H54 (cell line): ENCODE results near the gene TM7SF3.
"Not testable (repeated sequence)": the region's sequence is repeated elsewhere in the genome, so short reads cannot be mapped to it uniquely, and the experiment has no call there.

Source experiments
- DNase-seq: peaks from one replicate; pipeline ENCODE4 v3.0.0; 2011; ENCODE audit warnings: low spot score, mixed read lengths; ENCODE audit not compliant: insufficient read length
- FAIRE-seq: peaks from 3 replicates; lab custom pipeline; 2011; peaks lifted over from hg19 to GRCh38; lab: Jason Lieb, UNC
- POLR2A ChIP-seq: IDR thresholded peaks from 2 replicates; pipeline ENCODE4 v1.6.1; 2011; ENCODE audit warnings: low read depth, mild to moderate bottlenecking, low read length

TM7SF3 gene

GRCh38 chr12:26979733-26980132 is 34.5 kb downstream of the TM7SF3 start:
- no peak for TF ChIP-seq POLR2A
- FAIRE-seq (no peak), DNase-seq (no peak)

DNA sequence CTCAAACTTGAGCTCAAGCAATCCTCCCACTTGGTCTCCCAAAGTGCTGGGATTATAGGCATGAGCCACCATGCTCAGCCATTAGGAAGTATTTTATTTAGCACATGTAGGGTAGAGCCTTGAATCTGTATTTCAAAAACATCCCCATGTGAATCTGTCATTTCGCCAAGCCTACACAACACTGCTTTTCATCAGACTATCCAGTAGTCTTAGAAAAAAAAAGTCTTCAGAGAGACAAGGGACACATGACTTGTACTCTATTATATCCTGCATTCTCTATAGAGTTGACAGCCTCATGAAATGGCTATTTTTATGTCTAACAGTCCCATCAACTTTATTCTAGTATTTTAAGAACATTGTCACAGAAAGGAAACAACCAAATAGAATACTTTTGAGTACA is 35.4 kb downstream of the TM7SF3 start:
- DNase-seq: no peak
- no peak for TF ChIP-seq POLR2A
- FAIRE-seq: no peak

DNA sequence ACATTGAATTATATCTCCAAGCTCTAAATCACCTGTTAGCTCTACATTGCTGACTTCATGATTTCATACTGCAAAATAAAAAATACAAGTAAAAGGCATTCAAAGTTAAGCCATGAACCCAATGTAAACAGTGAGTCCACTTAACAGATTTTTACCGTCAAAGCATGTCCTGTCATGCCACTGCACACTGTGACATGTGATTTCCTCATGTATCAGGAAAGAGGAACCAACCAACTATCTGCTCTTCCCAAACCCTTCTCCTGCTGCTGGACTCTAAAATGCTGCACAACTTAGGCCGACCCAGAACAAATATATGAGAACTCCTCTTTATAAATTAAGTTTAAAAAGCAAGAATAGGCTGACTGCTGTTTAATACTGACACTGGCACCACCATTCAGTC is 37.5 kb downstream of the TM7SF3 start:
- no peak for DNase-seq
- FAIRE-seq: no peak
- TF ChIP-seq POLR2A: no peak

GRCh38 chr12:26971963-26972362 is 42.2 kb downstream of the TM7SF3 start:
- no peak for TF ChIP-seq POLR2A
- FAIRE-seq: no peak
- DNase-seq: no peak

GRCh38 chr12:26970136-26970535 is 44.0 kb downstream of the TM7SF3 start:
- DNase-seq (no peak), FAIRE-seq (no peak)

DNA sequence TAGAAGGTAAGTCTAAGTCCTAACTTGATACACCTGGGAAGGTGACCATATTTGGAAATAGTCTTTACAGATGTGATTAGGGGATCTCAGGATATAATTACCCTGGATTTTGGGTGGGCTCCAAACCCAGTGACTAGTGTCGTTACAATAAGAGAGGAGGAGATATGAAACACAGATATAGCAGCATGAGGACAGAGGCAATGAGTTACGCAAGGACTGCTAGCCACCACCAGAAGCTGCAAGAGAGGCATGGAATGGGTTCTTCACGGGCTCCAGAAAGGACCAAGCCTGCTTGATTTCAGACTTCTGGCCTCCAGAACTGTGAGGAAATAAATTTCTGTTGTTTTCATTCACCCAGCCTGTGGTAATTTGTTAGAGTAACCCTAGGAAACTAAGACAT is 47.3 kb downstream of the TM7SF3 start:
- FAIRE-seq: no peak
- DNase-seq: no peak
- no peak for TF ChIP-seq POLR2A

More at GRCh38 chr12:26970136-26970535, 44.0 kb downstream of the TM7SF3 start:
- no peak for TF ChIP-seq POLR2A

DNA sequence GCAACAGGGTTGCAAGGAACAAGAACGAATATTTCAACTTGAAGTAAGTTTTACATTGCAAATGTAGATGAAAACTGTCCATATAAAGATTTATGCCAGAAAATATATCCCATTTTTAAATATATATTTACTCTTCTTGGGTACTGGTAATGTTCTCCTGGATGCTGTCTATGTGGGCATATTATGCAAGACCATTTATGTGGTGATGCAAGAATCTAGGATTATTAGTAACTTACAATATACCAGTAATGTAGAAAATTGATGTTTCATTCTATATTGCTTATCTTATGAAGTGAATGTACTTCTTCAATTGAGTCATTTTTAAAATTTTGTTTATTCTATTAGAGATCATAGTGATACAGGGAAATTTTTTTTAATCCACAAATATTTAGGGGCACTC is 50.8 kb downstream of the TM7SF3 start:
- no peak for DNase-seq
- FAIRE-seq: no peak

DNA sequence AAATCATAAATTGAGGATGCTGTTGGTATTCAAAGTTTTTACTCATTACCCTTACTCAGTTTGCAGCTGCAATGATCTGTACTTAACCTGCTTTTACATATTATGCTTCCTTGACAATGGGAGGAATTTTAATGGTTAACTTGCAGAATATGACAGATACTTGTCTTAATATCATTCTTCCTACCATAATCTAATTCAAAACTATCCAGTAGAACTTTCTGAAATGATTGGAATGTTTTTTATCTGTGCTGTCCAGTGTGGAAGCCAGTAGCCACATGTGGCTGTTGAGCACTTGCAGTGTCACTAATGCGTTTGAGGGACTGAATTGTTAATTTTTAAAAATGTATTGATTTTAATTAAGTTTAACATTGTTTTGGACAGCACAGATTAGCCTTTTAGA is 52.4 kb downstream of the TM7SF3 start:
- no peak for DNase-seq
- FAIRE-seq: no peak
- TF ChIP-seq POLR2A: no peak

More for the DNA sequence above, 50.8 kb downstream of the TM7SF3 start:
- no peak for TF ChIP-seq POLR2A

DNA sequence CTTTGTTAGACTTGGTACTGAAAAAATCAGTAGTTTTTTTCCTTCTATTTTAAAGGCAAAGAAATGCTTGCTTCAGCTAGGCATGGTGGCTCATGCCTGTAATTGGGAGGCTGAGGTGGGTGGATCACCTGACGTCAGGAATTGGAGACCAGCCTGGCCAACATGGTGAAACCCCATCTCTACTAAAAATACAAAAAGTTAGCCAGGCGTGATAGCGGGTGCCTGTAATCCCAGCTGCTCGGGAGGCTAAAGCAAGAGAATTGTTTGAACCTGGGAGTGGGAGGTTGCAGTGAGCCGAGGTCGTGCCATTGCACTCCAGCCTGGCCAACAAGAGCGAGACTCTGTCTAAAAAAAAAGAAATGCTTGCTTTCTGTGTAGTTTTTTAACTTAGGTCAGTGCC is 52.8 kb downstream of the TM7SF3 start:
- FAIRE-seq, DNase-seq: not testable (repeated sequence)

GRCh38 chr12:26954027-26954426 is 60.2 kb downstream of the TM7SF3 start:
- FAIRE-seq (no peak), DNase-seq (no peak)
- no peak for TF ChIP-seq POLR2A

GRCh38 chr12:26953447-26953846 is 60.7 kb downstream of the TM7SF3 start:
- TF ChIP-seq POLR2A: no peak
- DNase-seq: no peak
- no peak for FAIRE-seq

GRCh38 chr12:26948309-26948708 is 65.9 kb downstream of the TM7SF3 start:
- FAIRE-seq: no peak
- DNase-seq: no peak
- no peak for TF ChIP-seq POLR2A

DNA sequence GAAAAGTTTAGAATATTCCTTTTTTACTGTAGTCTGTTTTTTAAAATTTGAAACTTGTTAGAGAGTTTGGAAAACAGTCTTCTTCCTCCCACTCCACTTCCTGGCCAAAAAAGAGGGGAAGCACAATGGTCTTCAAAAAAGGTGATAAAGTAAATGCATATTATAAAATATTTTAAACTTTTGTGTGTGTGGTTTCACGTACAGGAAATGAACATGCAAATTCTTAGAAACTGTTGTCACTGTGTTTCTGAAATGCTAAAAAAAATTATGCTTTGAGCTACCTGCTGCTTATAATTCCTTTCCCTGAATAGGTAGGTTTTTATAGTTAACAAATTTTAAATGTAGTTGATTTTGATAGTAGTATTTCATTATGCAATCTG is 73.0 kb downstream of the TM7SF3 start:
- TF ChIP-seq POLR2A: no peak
- FAIRE-seq (no peak), DNase-seq (no peak)

- DNase-seq: no peak
- FAIRE-seq: no peak
Observed at GRCh38 chr12:26940516-26941214, 73.5 kb downstream of the TM7SF3 start.

DNA sequence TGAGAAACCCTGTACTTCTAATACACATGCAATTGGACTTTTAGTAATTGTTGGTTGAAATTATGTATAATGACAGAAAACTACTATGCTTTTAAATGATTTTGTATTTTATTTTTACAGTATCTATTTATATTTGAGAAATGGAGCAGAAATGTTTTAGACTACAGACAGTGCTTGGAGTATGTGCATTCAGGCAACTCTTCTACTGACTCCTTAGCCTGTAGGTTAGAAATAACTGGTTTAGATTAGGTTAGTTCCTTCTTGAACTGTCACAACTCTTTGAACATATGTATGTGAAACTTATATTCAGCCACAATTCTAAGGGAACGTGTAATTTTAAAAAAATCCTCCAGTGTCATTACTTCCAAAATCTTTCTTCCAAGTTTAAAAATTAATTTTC is 74.2 kb downstream of the TM7SF3 start:
- TF ChIP-seq POLR2A: no peak
- FAIRE-seq: no peak
- no peak for DNase-seq

More at GRCh38 chr12:26940516-26941214, 73.5 kb downstream of the TM7SF3 start:
- TF ChIP-seq POLR2A: no peak

DNA sequence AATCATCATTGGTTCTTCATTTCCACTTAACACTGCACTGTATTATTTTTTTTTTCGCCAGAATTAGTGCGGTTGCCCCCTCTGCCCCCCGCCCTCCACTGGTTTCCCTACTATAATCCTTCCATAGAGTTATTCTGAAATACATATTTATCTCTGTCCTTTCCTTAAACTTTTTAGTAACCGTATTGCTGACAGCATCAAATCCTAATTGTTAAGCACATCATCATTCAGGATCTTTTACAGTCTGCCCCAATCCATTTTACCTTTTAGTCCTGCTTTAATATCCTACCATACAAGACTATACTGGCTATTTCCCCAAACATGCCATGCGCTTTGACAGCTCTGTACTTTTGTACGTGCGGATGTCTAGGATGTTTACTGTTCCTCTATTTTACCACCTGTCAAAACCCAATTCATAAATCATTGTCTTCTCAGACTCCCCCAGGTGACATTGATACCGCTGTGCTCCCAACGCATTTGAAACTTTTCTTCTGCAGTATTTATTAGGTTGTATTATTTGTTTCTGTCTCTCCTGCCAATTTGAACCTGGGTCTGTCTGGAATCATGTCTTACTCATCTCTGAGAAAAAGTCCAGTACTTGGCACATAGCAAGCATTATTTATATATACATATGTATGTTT is 74.9 kb downstream of the TM7SF3 start:
- peak; percentile 75 for FAIRE-seq
- DNase-seq: no peak
- TF ChIP-seq POLR2A: no peak
